Measurements from ENCODE around the gene ARID5B. TPM values are rescaled to one million over a fixed set of nuclear protein-coding genes. Genes with fewer than 3 reads are reported as not detected.

Gene ARID5B
- total RNA-seq, 2 donors from 2014 or later, result 65.5 to 93.8 TPM

- Mint-ChIP-seq H3K9me3 (no peaks in the 10 kb centered on the region), H3K27me3 (no peaks in the 10 kb centered on the region), H3K36me3 (ENCODE audit: low read depth) (peaks cover 80% of the 10 kb centered on the region), H3K27ac (peak overlapping the region; percentile 98), H3K4me1 (peaks cover 63% of the 10 kb centered on the region), H3K4me3 (peak overlapping the region; percentile 98)
- no peak for ATAC-seq (replicated peaks)
Measured at GRCh38 chr10:62043421-62044021, 142.0 kb downstream of the ARID5B start.

GRCh38 chr10:62044566-62044965 is 143.1 kb downstream of the ARID5B start:
- H3K9me3 Mint-ChIP-seq, result no peaks in the 10 kb centered on the region
- ATAC-seq (replicated peaks), result no peak
- H3K4me1 Mint-ChIP-seq, result peaks cover 52% of the 10 kb centered on the region
- H3K36me3 Mint-ChIP-seq (ENCODE audit: low read depth), result peaks cover 89% of the 10 kb centered on the region
- peak overlapping the region; percentile 98 for H3K4me3 Mint-ChIP-seq
- H3K27me3 Mint-ChIP-seq, result no peaks in the 10 kb centered on the region
- H3K27ac Mint-ChIP-seq, result peak overlapping the region; percentile 98

GRCh38 chr10:62045765-62046521 is 144.4 kb downstream of the ARID5B start:
- Mint-ChIP-seq H3K27ac (peak overlapping the region; percentile 98), H3K36me3 (ENCODE audit: low read depth) (peaks cover 91% of the 10 kb centered on the region), H3K9me3 (no peaks in the 10 kb centered on the region), H3K27me3 (no peaks in the 10 kb centered on the region), H3K4me1 (peaks cover 43% of the 10 kb centered on the region), H3K4me3 (peak overlapping the region; percentile 98)
- ATAC-seq (replicated peaks), result no peak

GRCh38 chr10:62046522-62047227 is 145.2 kb downstream of the ARID5B start:
- Mint-ChIP-seq H3K27me3 (no peaks in the 10 kb centered on the region), H3K36me3 (ENCODE audit: low read depth) (peaks cover 94% of the 10 kb centered on the region), H3K4me1 (peaks cover 43% of the 10 kb centered on the region), H3K27ac (peak overlapping the region; percentile 98), H3K4me3 (peak overlapping the region; percentile 98), H3K9me3 (no peaks in the 10 kb centered on the region)
- peak; percentile 37 for ATAC-seq (replicated peaks)

- peak; percentile 40 for ATAC-seq (replicated peaks)
- H3K4me1 Mint-ChIP-seq, result peaks cover 37% of the 10 kb centered on the region
- H3K9me3 Mint-ChIP-seq, result no peaks in the 10 kb centered on the region
- H3K27me3 Mint-ChIP-seq, result no peaks in the 10 kb centered on the region
- H3K27ac Mint-ChIP-seq, result peak overlapping the region; percentile 98
- peak overlapping the region; percentile 98 for H3K4me3 Mint-ChIP-seq
- H3K36me3 Mint-ChIP-seq (ENCODE audit: low read depth), result peaks cover 94% of the 10 kb centered on the region
Measured at GRCh38 chr10:62047228-62047892, 145.9 kb downstream of the ARID5B start.

- peaks cover 41% of the 10 kb centered on the region for H3K4me1 Mint-ChIP-seq
- ATAC-seq (replicated peaks), result peak; percentile 43
- H3K9me3 Mint-ChIP-seq, result peaks cover 4% of the 10 kb centered on the region
- H3K27ac Mint-ChIP-seq, result peak overlapping the region; percentile 98
- peak overlapping the region; percentile 98 for H3K4me3 Mint-ChIP-seq
- H3K36me3 Mint-ChIP-seq (ENCODE audit: low read depth), result peaks cover 96% of the 10 kb centered on the region
- no peaks in the 10 kb centered on the region for H3K27me3 Mint-ChIP-seq
Measured at GRCh38 chr10:62047960-62048383, 146.5 kb downstream of the ARID5B start.

- peaks cover 4% of the 10 kb centered on the region for H3K9me3 Mint-ChIP-seq
- H3K4me1 Mint-ChIP-seq, result peaks cover 41% of the 10 kb centered on the region
- no peaks in the 10 kb centered on the region for H3K27me3 Mint-ChIP-seq
- H3K27ac Mint-ChIP-seq, result peak overlapping the region; percentile 98
- peak; percentile 1 for ATAC-seq (replicated peaks)
- peaks cover 96% of the 10 kb centered on the region for H3K36me3 Mint-ChIP-seq (ENCODE audit: low read depth)
- peak overlapping the region; percentile 98 for H3K4me3 Mint-ChIP-seq
Measured at GRCh38 chr10:62048470-62048869, 147.0 kb downstream of the ARID5B start.

GRCh38 chr10:62048919-62049623 is 147.6 kb downstream of the ARID5B start:
- Mint-ChIP-seq H3K36me3 (ENCODE audit: low read depth) (peaks cover 96% of the 10 kb centered on the region), H3K9me3 (peaks cover 4% of the 10 kb centered on the region), H3K27me3 (no peaks in the 10 kb centered on the region), H3K4me1 (peaks cover 38% of the 10 kb centered on the region), H3K27ac (peak overlapping the region; percentile 98), H3K4me3 (peak overlapping the region; percentile 98)
- ATAC-seq (replicated peaks), result peak; percentile 55

GRCh38 chr10:62049624-62050345 is 148.3 kb downstream of the ARID5B start:
- Mint-ChIP-seq H3K27me3 (no peaks in the 10 kb centered on the region), H3K9me3 (peaks cover 4% of the 10 kb centered on the region), H3K4me1 (peaks cover 44% of the 10 kb centered on the region), H3K4me3 (peak overlapping the region; percentile 98), H3K36me3 (ENCODE audit: low read depth) (peaks cover 96% of the 10 kb centered on the region), H3K27ac (peak overlapping the region; percentile 98)
- ATAC-seq (replicated peaks), result no peak

GRCh38 chr10:62050346-62050892 is 148.9 kb downstream of the ARID5B start:
- ATAC-seq (replicated peaks), result no peak
- Mint-ChIP-seq H3K4me1 (peaks cover 49% of the 10 kb centered on the region), H3K27ac (peak overlapping the region; percentile 98), H3K4me3 (peak overlapping the region; percentile 98), H3K9me3 (peaks cover 4% of the 10 kb centered on the region), H3K27me3 (no peaks in the 10 kb centered on the region), H3K36me3 (ENCODE audit: low read depth) (peaks cover 96% of the 10 kb centered on the region)

GRCh38 chr10:62050893-62051433 is 149.5 kb downstream of the ARID5B start:
- Mint-ChIP-seq H3K9me3 (peaks cover 4% of the 10 kb centered on the region), H3K36me3 (ENCODE audit: low read depth) (peaks cover 96% of the 10 kb centered on the region), H3K4me3 (peak overlapping the region; percentile 98), H3K4me1 (peaks cover 49% of the 10 kb centered on the region), H3K27ac (peak overlapping the region; percentile 98), H3K27me3 (no peaks in the 10 kb centered on the region)
- ATAC-seq (replicated peaks), result peak; percentile 49

GRCh38 chr10:62052276-62052675 is 150.8 kb downstream of the ARID5B start:
- peaks cover 97% of the 10 kb centered on the region for H3K36me3 Mint-ChIP-seq (ENCODE audit: low read depth)
- H3K4me3 Mint-ChIP-seq, result peak overlapping the region; percentile 98
- H3K9me3 Mint-ChIP-seq, result peaks cover 4% of the 10 kb centered on the region
- H3K27ac Mint-ChIP-seq, result peak overlapping the region; percentile 98
- no peak for ATAC-seq (replicated peaks)
- no peaks in the 10 kb centered on the region for H3K27me3 Mint-ChIP-seq
- H3K4me1 Mint-ChIP-seq, result peaks cover 50% of the 10 kb centered on the region

GRCh38 chr10:62053860-62054259 is 152.4 kb downstream of the ARID5B start:
- Mint-ChIP-seq H3K4me1 (peaks cover 52% of the 10 kb centered on the region), H3K9me3 (peaks cover 4% of the 10 kb centered on the region), H3K36me3 (ENCODE audit: low read depth) (peaks cover 100% of the 10 kb centered on the region), H3K27me3 (no peaks in the 10 kb centered on the region), H3K4me3 (peak overlapping the region; percentile 98), H3K27ac (peak overlapping the region; percentile 98)
- no peak for ATAC-seq (replicated peaks)
